ENCODE measurements around the gene UBR1. TPM values are rescaled to one million over a fixed set of nuclear protein-coding genes. Genes with fewer than 3 reads are reported as not detected.

The UBR1 gene
- total RNA-seq, 1 experiment from 2014 or later: 22.3 TPM

DNA sequence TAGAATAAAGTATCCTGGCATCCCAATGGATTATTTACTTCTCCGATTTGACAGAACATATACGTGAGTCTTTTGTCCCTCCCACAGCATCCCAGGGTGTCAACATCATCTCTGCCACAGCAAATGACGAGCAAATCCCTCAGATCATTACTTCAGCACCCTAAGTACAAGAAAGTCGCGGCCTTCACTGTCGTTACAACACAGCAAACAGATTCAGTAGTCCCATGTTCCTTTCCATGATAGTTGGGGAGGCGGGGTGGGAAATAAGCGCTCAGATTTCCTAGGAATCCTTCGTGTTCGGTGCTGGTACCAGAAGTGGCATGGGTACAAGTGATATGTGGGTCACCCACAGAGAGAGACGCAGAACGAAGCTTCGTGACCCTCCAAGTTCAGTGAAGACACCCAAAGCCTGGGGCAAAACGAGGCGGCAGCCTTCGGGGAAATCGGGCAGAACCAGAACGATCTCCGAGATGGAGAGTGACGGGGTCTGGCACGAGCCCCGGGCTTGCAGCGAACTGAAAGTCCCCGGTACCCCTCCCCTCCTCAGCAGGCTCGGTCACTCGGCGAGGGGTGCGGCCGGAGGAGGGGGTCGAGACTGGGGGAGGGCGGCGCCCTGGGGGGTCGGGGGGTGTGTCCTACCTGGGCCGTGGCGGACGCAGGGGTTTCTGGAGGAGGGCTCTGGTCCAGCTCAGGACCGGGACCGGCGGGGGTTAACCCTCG is 185.9 kb downstream of the UBR1 start:
- no TSS peak for BruUV-seq (replicated peaks)
- H3K4me3 Mint-ChIP-seq (ENCODE audit: unreplicated experiment): peak overlapping the region; percentile 92

GRCh38 chr15:42919308-42919707 is 186.5 kb downstream of the UBR1 start:
- POLR2A ChIA-PET: no interaction called here
- BruUV-seq (replicated peaks): TSS peak; percentile 68
- H3K27me3 ChIP-seq (replicated peaks; ENCODE audit: control insufficient read depth, insufficient read depth, low read length): no peaks in the 10 kb centered on the region

More for the DNA sequence above, 185.9 kb downstream of the UBR1 start:
- Histone ChIP-seq H3K4me1 (no peaks in the 10 kb centered on the region; the same call in 1 of the 2 replicates), H3K27me3 (replicated peaks; ENCODE audit: control insufficient read depth, insufficient read depth, low read length) (no peaks in the 10 kb centered on the region), H3K9me3 (no peaks in the 10 kb centered on the region), H3K4me3 (ENCODE audit: low read depth, low read length) (peak overlapping the region; percentile 83), H3K36me3 (ENCODE audit: control insufficient read depth, insufficient read depth, low read length) (no peaks in the 10 kb centered on the region)
- peaks cover 9% of the 10 kb centered on the region for H3K4me1 Mint-ChIP-seq (ENCODE audit: low read depth, unreplicated experiment)
- H3K9me3 Mint-ChIP-seq (ENCODE audit: unreplicated experiment): no peaks in the 10 kb centered on the region
- DNase-seq: peak; percentile 12 to 46
- H3K36me3 Mint-ChIP-seq (ENCODE audit: insufficient read depth, unreplicated experiment): peaks cover 8% of the 10 kb centered on the region
- TF ChIP-seq, protein P1, sequence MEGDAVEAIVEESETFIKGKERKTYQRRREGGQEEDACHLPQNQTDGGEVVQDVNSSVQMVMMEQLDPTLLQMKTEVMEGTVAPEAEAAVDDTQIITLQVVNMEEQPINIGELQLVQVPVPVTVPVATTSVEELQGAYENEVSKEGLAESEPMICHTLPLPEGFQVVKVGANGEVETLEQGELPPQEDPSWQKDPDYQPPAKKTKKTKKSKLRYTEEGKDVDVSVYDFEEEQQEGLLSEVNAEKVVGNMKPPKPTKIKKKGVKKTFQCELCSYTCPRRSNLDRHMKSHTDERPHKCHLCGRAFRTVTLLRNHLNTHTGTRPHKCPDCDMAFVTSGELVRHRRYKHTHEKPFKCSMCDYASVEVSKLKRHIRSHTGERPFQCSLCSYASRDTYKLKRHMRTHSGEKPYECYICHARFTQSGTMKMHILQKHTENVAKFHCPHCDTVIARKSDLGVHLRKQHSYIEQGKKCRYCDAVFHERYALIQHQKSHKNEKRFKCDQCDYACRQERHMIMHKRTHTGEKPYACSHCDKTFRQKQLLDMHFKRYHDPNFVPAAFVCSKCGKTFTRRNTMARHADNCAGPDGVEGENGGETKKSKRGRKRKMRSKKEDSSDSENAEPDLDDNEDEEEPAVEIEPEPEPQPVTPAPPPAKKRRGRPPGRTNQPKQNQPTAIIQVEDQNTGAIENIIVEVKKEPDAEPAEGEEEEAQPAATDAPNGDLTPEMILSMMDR (IDR thresholded peaks at IDR 0.05; ENCODE audit: insufficient read depth in 1 of 2, low read depth in 1 of 2, low read length in 1 of 2, severe bottlenecking in 1 of 2, unreplicated experiment in 1 of 2): no peak
- intact Hi-C loops (cut with micrococcal nuclease; ENCODE audit: unreplicated experiment): loop anchor here (2.0 kb wide), 2 partner anchors 29 to 119 kb away; no protein-coding TSS in a partner anchor
- peak overlapping the region; percentile 56 for H3K27ac Mint-ChIP-seq (ENCODE audit: unreplicated experiment)
- ChIA-PET POLR2A (no interaction called here), CTCF (interaction anchor here (0.5 kb wide), 1 partner anchor 303 kb away, joined by 6 read pairs; no protein-coding TSS in a partner anchor)
- no peaks in the 10 kb centered on the region for H3K27me3 Mint-ChIP-seq (ENCODE audit: insufficient read depth, unreplicated experiment)

DNA sequence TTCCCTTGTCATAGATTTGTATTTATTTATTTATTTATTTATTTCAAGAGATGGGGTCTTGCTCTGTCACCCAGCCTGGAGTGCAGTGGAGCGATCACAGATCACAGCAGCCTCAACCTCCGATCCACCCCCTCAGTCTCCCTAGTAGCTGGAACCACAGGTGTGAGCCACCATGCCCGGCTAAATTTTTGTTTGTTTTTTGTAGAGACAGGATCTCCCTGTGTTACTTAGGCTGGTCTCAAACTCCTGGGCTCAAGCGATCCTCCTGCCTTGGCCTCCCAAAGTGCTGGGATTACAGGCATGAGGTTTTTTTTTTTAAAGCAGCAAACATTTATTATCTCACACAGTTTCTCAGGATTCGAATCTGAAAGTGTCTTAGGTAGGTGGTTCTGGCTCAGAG is 187.8 kb downstream of the UBR1 start:
- Mint-ChIP-seq H3K4me3 (ENCODE audit: unreplicated experiment) (no peak overlapping the region), H3K27ac (ENCODE audit: unreplicated experiment) (no peak overlapping the region), H3K36me3 (ENCODE audit: insufficient read depth, unreplicated experiment) (peaks cover 8% of the 10 kb centered on the region), H3K27me3 (ENCODE audit: insufficient read depth, unreplicated experiment) (no peaks in the 10 kb centered on the region), H3K9me3 (ENCODE audit: unreplicated experiment) (no peaks in the 10 kb centered on the region), H3K4me1 (ENCODE audit: low read depth, unreplicated experiment) (peaks cover 9% of the 10 kb centered on the region)
- no peak overlapping the region for H3K4me3 ChIP-seq (ENCODE audit: low read depth, low read length)
- no TSS peak for BruUV-seq (replicated peaks)
- no peaks in the 10 kb centered on the region for H3K9me3 ChIP-seq
- CTCF ChIA-PET: no interaction called here
- no peaks in the 10 kb centered on the region for H3K27me3 ChIP-seq (replicated peaks; ENCODE audit: control insufficient read depth, insufficient read depth, low read length)
- POLR2A ChIA-PET: no interaction called here
- no peaks in the 10 kb centered on the region for H3K36me3 ChIP-seq (ENCODE audit: control insufficient read depth, insufficient read depth, low read length)
- no peak for DNase-seq
- TF ChIP-seq, protein P1 (IDR thresholded peaks at IDR 0.05; ENCODE audit: insufficient read depth in 1 of 2, low read depth in 1 of 2, low read length in 1 of 2, severe bottlenecking in 1 of 2, unreplicated experiment in 1 of 2): no peak
- no peaks in the 10 kb centered on the region; the same call in 1 of the 2 replicates for H3K4me1 ChIP-seq
- intact Hi-C loops (cut with micrococcal nuclease; ENCODE audit: unreplicated experiment): no loop called here

More at GRCh38 chr15:42919308-42919707, 186.5 kb downstream of the UBR1 start:
- no peak for DNase-seq
- no peaks in the 10 kb centered on the region for H3K9me3 ChIP-seq
- H3K9me3 Mint-ChIP-seq (ENCODE audit: unreplicated experiment): no peaks in the 10 kb centered on the region
- H3K4me1 ChIP-seq: no peaks in the 10 kb centered on the region; the same call in 1 of the 2 replicates
- intact Hi-C loops (cut with micrococcal nuclease; ENCODE audit: unreplicated experiment): no loop called here
- TF ChIP-seq, protein P1 (IDR thresholded peaks at IDR 0.05; ENCODE audit: insufficient read depth in 1 of 2, low read depth in 1 of 2, low read length in 1 of 2, severe bottlenecking in 1 of 2, unreplicated experiment in 1 of 2): no peak
- no peaks in the 10 kb centered on the region for H3K36me3 ChIP-seq (ENCODE audit: control insufficient read depth, insufficient read depth, low read length)
- H3K27me3 Mint-ChIP-seq (ENCODE audit: insufficient read depth, unreplicated experiment): no peaks in the 10 kb centered on the region
- H3K4me1 Mint-ChIP-seq (ENCODE audit: low read depth, unreplicated experiment): peaks cover 9% of the 10 kb centered on the region
- peaks cover 8% of the 10 kb centered on the region for H3K36me3 Mint-ChIP-seq (ENCODE audit: insufficient read depth, unreplicated experiment)
- no peak overlapping the region for H3K27ac Mint-ChIP-seq (ENCODE audit: unreplicated experiment)
- H3K4me3 ChIP-seq (ENCODE audit: low read depth, low read length): peak overlapping the region; percentile 83
- CTCF ChIA-PET: no interaction called here
- H3K4me3 Mint-ChIP-seq (ENCODE audit: unreplicated experiment): peak overlapping the region; percentile 92
